Kidney epithelial cell (primary cell): ENCODE measurements around the gene CDKN2A. TPM values are rescaled to one million over a fixed set of nuclear protein-coding genes. Genes with fewer than 3 reads are reported as not detected.

Source experiments
- DNase-seq: peaks from one replicate; pipeline ENCODE4 v3.0.0-alpha.2; 2010; ENCODE audit warnings: low read depth
- H3K27me3 ChIP-seq: 2 replicates; pipeline ENCODE4 v1.6.0; 2011; ENCODE audit warnings: low read length; ENCODE audit not compliant: control insufficient read depth, insufficient read depth
- H3K36me3 ChIP-seq: 2 replicates; pipeline ENCODE4 v1.5.1; 2011; ENCODE audit warnings: low read length; ENCODE audit not compliant: control insufficient read depth, insufficient read depth
- H3K4me3 ChIP-seq: 2 replicates; pipeline ENCODE4 v1.5.1; 2011; ENCODE audit warnings: low read depth, mild to moderate bottlenecking, control low read depth, low read length
- total RNA-seq: library from RNA; depleted of rRNA; stranded (reverse); fragments of >200 nt; gene quantifications from 2 replicates; pipeline ENCODE4 v1.2.3, GENCODE V29; 2015
- TF ChIP-seq, protein P1 (sequence below): IDR thresholded peaks from 2 replicates; pipeline ENCODE4 v1.5.1; 2011; ENCODE audit warnings: mild to moderate bottlenecking, moderate library complexity, low read length, control low read depth, inconsistent platforms; ENCODE audit not compliant: insufficient read depth, poor library complexity, severe bottlenecking

CDKN2A gene
- total RNA-seq, 1 donor from 2014 or later: 1.7 TPM

DNA sequence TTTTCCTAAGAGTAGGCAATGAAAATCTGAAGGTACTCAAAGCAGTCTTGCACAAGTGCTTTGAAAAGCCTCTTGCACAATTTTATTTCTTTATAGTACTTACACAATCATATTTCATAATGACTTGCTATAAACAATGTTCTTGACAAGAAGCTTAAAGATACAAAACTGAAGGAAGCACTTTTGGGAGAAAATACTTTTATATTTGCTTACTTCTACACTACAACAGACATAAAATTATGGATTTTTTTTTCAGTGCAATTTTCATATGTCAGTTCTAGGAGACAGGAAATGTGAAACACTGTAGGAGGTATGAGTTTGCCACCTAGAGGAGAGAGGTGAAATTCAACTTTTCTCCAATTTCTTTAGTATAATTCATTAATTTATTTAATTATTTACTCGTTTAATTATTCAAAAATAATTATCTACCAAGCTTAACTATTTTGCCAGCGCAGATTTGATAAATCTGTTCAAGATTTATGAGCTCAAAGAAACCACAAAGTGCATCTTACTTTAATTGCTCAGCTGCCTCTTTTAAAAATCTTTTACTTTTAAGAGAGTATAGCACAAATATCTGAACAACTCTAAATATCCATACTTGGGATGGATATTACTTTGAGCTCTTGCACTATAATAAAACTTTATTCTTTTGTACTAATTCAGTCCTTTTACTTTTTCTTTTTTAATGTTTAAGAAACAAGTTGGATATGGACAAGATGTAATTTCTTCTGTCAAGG, 43.9 kb upstream of the CDKN2A start:
- H3K27me3 ChIP-seq: no peaks in the 10 kb centered on the region
- H3K36me3 ChIP-seq: no peaks in the 10 kb centered on the region
- TF ChIP-seq, protein P1, sequence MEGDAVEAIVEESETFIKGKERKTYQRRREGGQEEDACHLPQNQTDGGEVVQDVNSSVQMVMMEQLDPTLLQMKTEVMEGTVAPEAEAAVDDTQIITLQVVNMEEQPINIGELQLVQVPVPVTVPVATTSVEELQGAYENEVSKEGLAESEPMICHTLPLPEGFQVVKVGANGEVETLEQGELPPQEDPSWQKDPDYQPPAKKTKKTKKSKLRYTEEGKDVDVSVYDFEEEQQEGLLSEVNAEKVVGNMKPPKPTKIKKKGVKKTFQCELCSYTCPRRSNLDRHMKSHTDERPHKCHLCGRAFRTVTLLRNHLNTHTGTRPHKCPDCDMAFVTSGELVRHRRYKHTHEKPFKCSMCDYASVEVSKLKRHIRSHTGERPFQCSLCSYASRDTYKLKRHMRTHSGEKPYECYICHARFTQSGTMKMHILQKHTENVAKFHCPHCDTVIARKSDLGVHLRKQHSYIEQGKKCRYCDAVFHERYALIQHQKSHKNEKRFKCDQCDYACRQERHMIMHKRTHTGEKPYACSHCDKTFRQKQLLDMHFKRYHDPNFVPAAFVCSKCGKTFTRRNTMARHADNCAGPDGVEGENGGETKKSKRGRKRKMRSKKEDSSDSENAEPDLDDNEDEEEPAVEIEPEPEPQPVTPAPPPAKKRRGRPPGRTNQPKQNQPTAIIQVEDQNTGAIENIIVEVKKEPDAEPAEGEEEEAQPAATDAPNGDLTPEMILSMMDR: peak; percentile 50
- no peak overlapping the region for H3K4me3 ChIP-seq
- DNase-seq: no peak

DNA sequence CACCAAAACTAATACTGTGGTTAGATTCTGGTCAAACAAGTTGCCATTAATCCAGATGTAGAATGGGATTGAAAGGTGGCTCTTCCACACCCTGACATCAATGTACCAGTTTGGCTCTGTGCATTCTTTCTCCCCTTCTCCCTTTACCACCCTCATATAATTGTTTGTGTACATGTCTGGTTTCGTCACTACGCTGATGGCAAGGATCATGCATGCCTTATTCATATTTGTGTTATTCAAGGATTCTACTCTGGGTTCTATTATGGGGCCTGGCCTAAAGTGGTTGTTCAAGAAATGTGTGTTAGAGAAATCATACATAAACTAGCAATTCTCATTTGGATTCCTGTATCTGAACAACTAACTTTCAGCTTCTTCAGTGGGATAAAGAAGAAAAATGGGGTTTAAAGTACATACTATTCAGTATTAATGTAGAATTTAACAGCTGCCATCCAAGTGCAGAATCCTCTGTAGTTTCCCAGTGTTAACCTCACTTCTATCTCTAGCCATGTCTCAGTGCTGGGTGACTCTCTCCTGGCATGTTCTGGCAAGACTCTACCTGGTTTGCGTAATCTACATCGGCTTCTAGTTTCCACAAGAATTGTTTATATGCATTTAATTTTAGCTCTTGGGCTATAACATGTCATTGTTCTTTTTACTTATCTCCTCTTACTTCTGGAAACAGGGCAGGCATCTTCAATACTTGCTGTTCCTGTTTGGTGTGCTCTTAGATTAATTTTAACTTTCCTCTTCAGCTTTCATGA, 42.9 kb upstream of the CDKN2A start:
- Histone ChIP-seq H3K27me3 (no peaks in the 10 kb centered on the region), H3K4me3 (no peak overlapping the region), H3K36me3 (no peaks in the 10 kb centered on the region)
- no peak for DNase-seq
- TF ChIP-seq, protein P1: no peak

DNA sequence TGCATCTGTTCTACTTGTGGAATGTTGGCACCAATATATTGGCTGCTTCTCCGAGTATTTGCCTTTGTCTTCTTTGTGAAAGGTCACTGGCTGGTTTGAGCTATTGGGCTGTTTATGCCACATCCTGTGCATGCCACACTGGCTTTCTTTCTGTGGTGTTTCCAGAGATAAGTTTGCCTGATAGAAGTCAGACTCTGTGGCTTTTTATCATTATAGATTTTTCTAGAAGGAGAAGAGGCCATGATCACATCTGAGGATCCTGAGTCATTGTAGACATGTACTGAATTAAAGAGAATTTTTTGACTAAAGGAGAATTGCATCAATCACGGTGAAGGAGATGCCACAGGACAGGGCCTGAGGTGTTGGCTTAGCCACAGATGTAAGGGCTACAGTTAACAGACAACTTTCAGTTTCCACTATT, 41.4 kb upstream of the CDKN2A start:
- TF ChIP-seq, protein P1: no peak
- H3K36me3 ChIP-seq: no peaks in the 10 kb centered on the region
- no peak for DNase-seq
- H3K4me3 ChIP-seq: no peak overlapping the region
- no peaks in the 10 kb centered on the region for H3K27me3 ChIP-seq

DNA sequence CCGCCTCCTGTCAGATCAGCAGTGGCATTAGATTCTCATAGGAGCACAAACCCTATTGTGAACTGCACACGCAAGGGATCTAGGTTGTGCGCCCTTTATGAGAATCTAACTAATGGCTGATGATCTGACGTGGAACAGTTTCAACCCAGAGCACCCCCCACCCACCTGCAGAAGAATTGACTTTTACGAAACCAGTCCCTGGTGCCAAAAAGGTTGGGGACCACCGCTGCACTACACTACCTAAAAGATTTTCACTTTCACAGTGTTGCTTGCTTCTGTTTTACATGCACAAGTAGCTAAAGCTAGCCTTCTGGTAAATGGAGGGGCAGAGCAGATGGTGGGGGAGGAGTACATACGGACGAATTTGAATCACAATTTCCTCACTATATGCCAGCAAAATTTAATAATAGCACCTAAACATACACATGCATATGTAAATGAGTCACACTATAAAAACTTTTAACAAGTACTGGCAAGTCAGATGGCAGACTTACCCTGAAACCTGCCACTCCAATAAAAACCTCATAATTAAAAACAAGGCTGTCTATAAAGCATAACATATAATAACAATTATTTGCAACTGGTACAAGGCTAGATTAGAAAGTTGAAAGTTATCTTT, 38.9 kb upstream of the CDKN2A start:
- TF ChIP-seq, protein P1: no peak
- Histone ChIP-seq H3K36me3 (no peaks in the 10 kb centered on the region), H3K27me3 (no peaks in the 10 kb centered on the region), H3K4me3 (no peak overlapping the region)
- DNase-seq: no peak

DNA sequence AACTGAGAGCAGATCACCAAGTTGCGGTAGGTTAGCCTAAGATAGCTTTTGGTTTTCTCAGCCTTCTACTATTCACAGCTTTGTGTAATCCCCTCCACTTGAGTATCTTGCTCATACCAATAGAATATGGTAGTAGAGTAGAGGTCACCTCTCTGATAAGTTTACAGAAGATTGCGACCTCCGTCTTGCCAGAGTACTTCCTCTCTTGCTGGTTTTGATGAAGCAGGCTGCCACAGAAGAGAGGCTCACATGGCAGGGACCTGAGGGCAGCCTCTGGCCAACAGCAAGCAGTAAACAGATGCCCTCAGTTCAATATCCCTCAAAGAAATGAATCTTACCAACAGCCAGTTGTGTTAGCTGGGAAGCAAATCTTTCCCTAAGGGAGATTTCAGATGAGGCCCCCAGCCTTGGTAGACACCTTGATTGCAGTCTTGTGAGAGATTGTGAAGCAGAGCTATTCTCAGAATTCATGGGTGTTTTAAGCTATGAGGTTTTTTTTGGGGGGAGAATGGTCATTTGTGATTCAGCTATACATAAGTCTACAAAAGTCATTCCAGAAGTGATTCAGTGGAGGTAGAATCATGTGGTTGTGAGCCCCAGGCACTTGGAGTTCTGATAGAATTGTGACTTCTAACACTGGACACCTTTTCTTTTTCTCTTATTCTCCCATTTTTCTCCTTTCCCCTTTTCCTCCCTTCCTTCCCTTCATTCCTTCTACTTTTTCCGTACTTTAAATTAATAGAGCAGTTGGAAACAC, 37.6 kb upstream of the CDKN2A start:
- H3K36me3 ChIP-seq: no peaks in the 10 kb centered on the region
- no peak overlapping the region for H3K4me3 ChIP-seq
- no peak for DNase-seq
- TF ChIP-seq, protein P1: no peak
- no peaks in the 10 kb centered on the region for H3K27me3 ChIP-seq
